Stimulated activated CD4-positive, alpha-beta T cell treated with anti-CD3 and anti-CD28 coated beads, Interleukin-15, amount 100 ng/mL, for 24 hours (primary cell): ENCODE results near the gene SAXO1.
A peak's percentile ranks its signal among the peaks of the same experiment; 100 is the strongest.
"Not testable (repeated sequence)": the region's sequence is repeated elsewhere in the genome, so short reads cannot be mapped to it uniquely, and the experiment has no call there.

Experiments
- DNase-seq: peaks from one replicate; pipeline ENCODE4 v3.0.0-alpha.2; 2020

SAXO1 gene

GRCh38 chr9:19033015-19033414, at the start of gene SAXO1:
SAXO1 (minus strand) TSS chr9:19033209; CDS start chr9:19032908, 301 bp downstream.
- no peak for DNase-seq

- no peak for DNase-seq
These were observed 41.8 kb upstream of the SAXO1 start for GRCh38 chr9:19074836-19075235.

GRCh38 chr9:19074229-19074628, 41.2 kb upstream of the SAXO1 start:
- no peak for DNase-seq

- DNase-seq, result no peak
These were observed 24.0 kb upstream of the SAXO1 start for GRCh38 chr9:19057033-19057432.

GRCh38 chr9:19050637-19051591, 17.9 kb upstream of the SAXO1 start:
- no peak for DNase-seq

GRCh38 chr9:19049917-19050636, 17.1 kb upstream of the SAXO1 start:
- no peak for DNase-seq

- peak; percentile 94 for DNase-seq
These were observed 16.2 kb upstream of the SAXO1 start, which contains the start of gene RRAGA for GRCh38 chr9:19048966-19049916. RRAGA (plus strand) TSS chr9:19049427; CDS start chr9:19049660, 233 bp downstream.

- DNase-seq, result no peak
These were observed 3.6 kb upstream of the SAXO1 start for GRCh38 chr9:19036611-19037010.

GRCh38 chr9:19032406-19032805, 603 bp downstream of the SAXO1 start:
- DNase-seq, result no peak

- DNase-seq, result no peak
These were observed 2.1 kb downstream of the SAXO1 start for GRCh38 chr9:19030899-19031298.

- peak; percentile 36 for DNase-seq
These were observed 4.1 kb downstream of the SAXO1 start for GRCh38 chr9:19028835-19029451.

- no peak for DNase-seq
These were observed 5.2 kb downstream of the SAXO1 start for GRCh38 chr9:19027825-19028224.

- DNase-seq, result peak; percentile 27
These were observed 6.6 kb downstream of the SAXO1 start for GRCh38 chr9:19026375-19026774.

- DNase-seq, result no peak
These were observed 9.9 kb downstream of the SAXO1 start for GRCh38 chr9:19023078-19023477.

GRCh38 chr9:19022206-19022605, 10.8 kb downstream of the SAXO1 start:
- DNase-seq, result no peak

- not testable (repeated sequence) for DNase-seq
These were observed 11.4 kb downstream of the SAXO1 start for GRCh38 chr9:19021649-19022048.

- DNase-seq, result no peak
These were observed 12.0 kb downstream of the SAXO1 start for GRCh38 chr9:19020886-19021455.

- DNase-seq, result no peak
These were observed 14.8 kb downstream of the SAXO1 start for GRCh38 chr9:19018201-19018600.

- no peak for DNase-seq
These were observed 23.5 kb downstream of the SAXO1 start for GRCh38 chr9:19009391-19009965.

GRCh38 chr9:19000133-19000532, 32.9 kb downstream of the SAXO1 start:
- DNase-seq, result no peak

GRCh38 chr9:18999173-18999785, 33.7 kb downstream of the SAXO1 start:
- no peak for DNase-seq
